ENCODE measurements around the gene NXF1. TPM values are rescaled to one million over a fixed set of nuclear protein-coding genes. Genes with fewer than 3 reads are reported as not detected.

The NXF1 gene
- total and polyA plus RNA-seq, 10 of the 15 experiments (the other 5 are each of a cell fraction or from before 2014, with no cell fraction given): 20.7 to 84.9 (median 40.6) TPM

DNA sequence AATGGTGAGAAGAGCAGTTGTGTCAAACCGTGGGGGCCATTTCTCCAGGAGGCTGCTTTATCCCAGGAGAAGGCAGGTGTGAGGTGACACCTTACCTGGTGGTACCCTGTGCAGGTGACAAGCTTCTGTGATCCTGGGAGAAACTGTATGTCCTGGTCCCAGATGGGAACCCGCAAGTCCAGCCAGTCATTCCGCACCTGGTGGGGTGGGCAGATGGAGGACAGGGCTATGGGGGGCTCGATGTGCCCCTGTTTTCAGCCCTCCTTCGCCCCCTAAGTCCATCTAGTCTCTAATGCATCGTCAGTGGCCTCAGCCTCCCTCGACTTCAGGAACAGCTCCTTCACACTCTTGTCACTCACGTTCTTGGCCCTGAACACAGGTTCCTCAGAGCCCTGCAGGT lies 30.1 kb upstream of the NXF1 start (continued):
- TF ChIP-seq, protein P1, sequence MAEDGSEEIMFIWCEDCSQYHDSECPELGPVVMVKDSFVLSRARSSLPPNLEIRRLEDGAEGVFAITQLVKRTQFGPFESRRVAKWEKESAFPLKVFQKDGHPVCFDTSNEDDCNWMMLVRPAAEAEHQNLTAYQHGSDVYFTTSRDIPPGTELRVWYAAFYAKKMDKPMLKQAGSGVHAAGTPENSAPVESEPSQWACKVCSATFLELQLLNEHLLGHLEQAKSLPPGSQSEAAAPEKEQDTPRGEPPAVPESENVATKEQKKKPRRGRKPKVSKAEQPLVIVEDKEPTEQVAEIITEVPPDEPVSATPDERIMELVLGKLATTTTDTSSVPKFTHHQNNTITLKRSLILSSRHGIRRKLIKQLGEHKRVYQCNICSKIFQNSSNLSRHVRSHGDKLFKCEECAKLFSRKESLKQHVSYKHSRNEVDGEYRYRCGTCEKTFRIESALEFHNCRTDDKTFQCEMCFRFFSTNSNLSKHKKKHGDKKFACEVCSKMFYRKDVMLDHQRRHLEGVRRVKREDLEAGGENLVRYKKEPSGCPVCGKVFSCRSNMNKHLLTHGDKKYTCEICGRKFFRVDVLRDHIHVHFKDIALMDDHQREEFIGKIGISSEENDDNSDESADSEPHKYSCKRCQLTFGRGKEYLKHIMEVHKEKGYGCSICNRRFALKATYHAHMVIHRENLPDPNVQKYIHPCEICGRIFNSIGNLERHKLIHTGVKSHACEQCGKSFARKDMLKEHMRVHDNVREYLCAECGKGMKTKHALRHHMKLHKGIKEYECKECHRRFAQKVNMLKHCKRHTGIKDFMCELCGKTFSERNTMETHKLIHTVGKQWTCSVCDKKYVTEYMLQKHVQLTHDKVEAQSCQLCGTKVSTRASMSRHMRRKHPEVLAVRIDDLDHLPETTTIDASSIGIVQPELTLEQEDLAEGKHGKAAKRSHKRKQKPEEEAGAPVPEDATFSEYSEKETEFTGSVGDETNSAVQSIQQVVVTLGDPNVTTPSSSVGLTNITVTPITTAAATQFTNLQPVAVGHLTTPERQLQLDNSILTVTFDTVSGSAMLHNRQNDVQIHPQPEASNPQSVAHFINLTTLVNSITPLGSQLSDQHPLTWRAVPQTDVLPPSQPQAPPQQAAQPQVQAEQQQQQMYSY (CRISPR knock-in tag; IDR thresholded peaks at IDR 0.05): no peak
- TF ChIP-seq CHD4 (IDR thresholded peaks at IDR 0.05): no peak

- H3K79me2 ChIP-seq (ENCODE audit: control insufficient read depth, insufficient read depth, low read length): peaks cover 32% of the 10 kb centered on the region
- peak within 1 kb of the TSS; percentile 51 for H2AFZ ChIP-seq (ENCODE audit: control insufficient read depth, low read depth, low read length)
- TF ChIP-seq LARP7 (IDR thresholded peaks at IDR 0.05) (peak; percentile 33; the same call in 1 of the 2 replicates), JUNB (IDR thresholded peaks at IDR 0.05) (no peak), ZNF207 (IDR thresholded peaks at IDR 0.05; ENCODE audit: borderline replicate concordance) (no peak)
- TF ChIP-seq, protein P2, sequence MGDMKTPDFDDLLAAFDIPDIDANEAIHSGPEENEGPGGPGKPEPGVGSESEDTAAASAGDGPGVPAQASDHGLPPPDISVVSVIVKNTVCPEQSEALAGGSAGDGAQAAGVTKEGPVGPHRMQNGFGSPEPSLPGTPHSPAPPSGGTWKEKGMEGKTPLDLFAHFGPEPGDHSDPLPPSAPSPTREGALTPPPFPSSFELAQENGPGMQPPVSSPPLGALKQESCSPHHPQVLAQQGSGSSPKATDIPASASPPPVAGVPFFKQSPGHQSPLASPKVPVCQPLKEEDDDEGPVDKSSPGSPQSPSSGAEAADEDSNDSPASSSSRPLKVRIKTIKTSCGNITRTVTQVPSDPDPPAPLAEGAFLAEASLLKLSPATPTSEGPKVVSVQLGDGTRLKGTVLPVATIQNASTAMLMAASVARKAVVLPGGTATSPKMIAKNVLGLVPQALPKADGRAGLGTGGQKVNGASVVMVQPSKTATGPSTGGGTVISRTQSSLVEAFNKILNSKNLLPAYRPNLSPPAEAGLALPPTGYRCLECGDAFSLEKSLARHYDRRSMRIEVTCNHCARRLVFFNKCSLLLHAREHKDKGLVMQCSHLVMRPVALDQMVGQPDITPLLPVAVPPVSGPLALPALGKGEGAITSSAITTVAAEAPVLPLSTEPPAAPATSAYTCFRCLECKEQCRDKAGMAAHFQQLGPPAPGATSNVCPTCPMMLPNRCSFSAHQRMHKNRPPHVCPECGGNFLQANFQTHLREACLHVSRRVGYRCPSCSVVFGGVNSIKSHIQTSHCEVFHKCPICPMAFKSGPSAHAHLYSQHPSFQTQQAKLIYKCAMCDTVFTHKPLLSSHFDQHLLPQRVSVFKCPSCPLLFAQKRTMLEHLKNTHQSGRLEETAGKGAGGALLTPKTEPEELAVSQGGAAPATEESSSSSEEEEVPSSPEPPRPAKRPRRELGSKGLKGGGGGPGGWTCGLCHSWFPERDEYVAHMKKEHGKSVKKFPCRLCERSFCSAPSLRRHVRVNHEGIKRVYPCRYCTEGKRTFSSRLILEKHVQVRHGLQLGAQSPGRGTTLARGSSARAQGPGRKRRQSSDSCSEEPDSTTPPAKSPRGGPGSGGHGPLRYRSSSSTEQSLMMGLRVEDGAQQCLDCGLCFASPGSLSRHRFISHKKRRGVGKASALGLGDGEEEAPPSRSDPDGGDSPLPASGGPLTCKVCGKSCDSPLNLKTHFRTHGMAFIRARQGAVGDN (IDR thresholded peaks at IDR 0.05): 0 out of 2 replicates have a peak, but pooled peaks have one; percentile 22
- TF ChIP-seq, protein P3, sequence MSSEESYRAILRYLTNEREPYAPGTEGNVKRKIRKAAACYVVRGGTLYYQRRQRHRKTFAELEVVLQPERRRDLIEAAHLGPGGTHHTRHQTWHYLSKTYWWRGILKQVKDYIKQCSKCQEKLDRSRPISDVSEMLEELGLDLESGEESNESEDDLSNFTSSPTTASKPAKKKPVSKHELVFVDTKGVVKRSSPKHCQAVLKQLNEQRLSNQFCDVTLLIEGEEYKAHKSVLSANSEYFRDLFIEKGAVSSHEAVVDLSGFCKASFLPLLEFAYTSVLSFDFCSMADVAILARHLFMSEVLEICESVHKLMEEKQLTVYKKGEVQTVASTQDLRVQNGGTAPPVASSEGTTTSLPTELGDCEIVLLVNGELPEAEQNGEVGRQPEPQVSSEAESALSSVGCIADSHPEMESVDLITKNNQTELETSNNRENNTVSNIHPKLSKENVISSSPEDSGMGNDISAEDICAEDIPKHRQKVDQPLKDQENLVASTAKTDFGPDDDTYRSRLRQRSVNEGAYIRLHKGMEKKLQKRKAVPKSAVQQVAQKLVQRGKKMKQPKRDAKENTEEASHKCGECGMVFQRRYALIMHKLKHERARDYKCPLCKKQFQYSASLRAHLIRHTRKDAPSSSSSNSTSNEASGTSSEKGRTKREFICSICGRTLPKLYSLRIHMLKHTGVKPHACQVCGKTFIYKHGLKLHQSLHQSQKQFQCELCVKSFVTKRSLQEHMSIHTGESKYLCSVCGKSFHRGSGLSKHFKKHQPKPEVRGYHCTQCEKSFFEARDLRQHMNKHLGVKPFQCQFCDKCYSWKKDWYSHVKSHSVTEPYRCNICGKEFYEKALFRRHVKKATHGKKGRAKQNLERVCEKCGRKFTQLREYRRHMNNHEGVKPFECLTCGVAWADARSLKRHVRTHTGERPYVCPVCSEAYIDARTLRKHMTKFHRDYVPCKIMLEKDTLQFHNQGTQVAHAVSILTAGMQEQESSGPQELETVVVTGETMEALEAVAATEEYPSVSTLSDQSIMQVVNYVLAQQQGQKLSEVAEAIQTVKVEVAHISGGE (CRISPR knock-in tag; IDR thresholded peaks at IDR 0.05): no peak
Observed at GRCh38 chr11:62832336-62833234, 27.3 kb upstream of the NXF1 start, which contains the start of gene TEX54. TEX54 (minus strand) TSS chr11:62832841.

More at GRCh38 chr11:62832336-62833234, 27.3 kb upstream of the NXF1 start, which contains the start of gene TEX54:
- Histone ChIP-seq H4K20me1 (ENCODE audit: control insufficient read depth, insufficient read depth) (no peaks in the 10 kb centered on the region), H3K27ac (ENCODE audit: control insufficient read depth, insufficient read depth) (peak within 1 kb of the TSS; percentile 84), H3K36me3 (ENCODE audit: control insufficient read depth in 2 of 2, insufficient read depth in 2 of 2, low read length in 1 of 2) (peaks cover 15 to 18% of the 10 kb centered on the region in 2 experiments), H3K4me3 (peak within 1 kb of the TSS; percentile 99), H3K9ac (ENCODE audit: control insufficient read depth, insufficient read depth, low read length) (peak within 1 kb of the TSS; percentile 53), H3K27me3 (replicated peaks in 1 of 2; ENCODE audit: control insufficient read depth in 2 of 2, insufficient read depth in 2 of 2, low read length in 1 of 2) (no peaks in the 10 kb centered on the region), H3K4me2 (ENCODE audit: control insufficient read depth, insufficient read depth) (peak within 1 kb of the TSS; percentile 92), H3K4me1 (ENCODE audit: control insufficient read depth, insufficient read depth, low read length) (peaks cover 8% of the 10 kb centered on the region), H3K9me3 (replicated peaks; ENCODE audit: control insufficient read depth, insufficient read depth, low read length) (no peaks in the 10 kb centered on the region)
- ChIA-PET POLR2A (interaction anchor here (0.6 to 2.9 kb wide), 22 partner anchors 8 to 838 kb away, joined by 3 to 50 read pairs (median 5); partner anchors contain the start of genes C11orf98, CSKMT, NXF1 and POLR2G), RAD21 (ENCODE audit: unreplicated experiment) (interaction anchor here (0.7 to 2.1 kb wide), 13 partner anchors 8 to 104 kb away, joined by 3 to 12 read pairs (median 4); partner anchors contain the start of genes NXF1, TMEM179B, TMEM223 and TTC9C), CTCF (interaction anchor here (0.7 to 3.3 kb wide), 5 partner anchors 25 to 49 kb away, joined by 3 to 31 read pairs (median 3); partner anchors contain the start of gene TMEM179B), SMC1A (ENCODE audit: uncharacterized antibody, unreplicated experiment) (interaction anchor here (0.7 to 1.9 kb wide), 6 partner anchors 8 to 78 kb away, joined by 3 to 7 read pairs (median 4); partner anchors contain the start of gene ZBTB3)
- in situ Hi-C loops (cut with MboI): no loop called here
- BruUV-seq (replicated peaks): TSS peak; percentile 95
- intact Hi-C loops (cut with micrococcal nuclease; ENCODE audit: unreplicated experiment): loop anchor here (10.0 kb wide), 1 partner anchor 238 kb away; the partner anchor contains the start of gene TUT1
- FAIRE-seq (no peak), DNase-seq (ENCODE audit: low read depth, low spot score) (no peak), ATAC-seq (peak; percentile 18)
- WGBS (ENCODE audit: insufficient coverage, insufficient replicate concordance, low lambda C conversion rate, missing lambda C conversion rate): 22% methylated on average over 40 of the region's 40 CpGs
